Measurements from ENCODE around the gene ALDH1A2. TPM values are rescaled to one million over a fixed set of nuclear protein-coding genes. Genes with fewer than 3 reads are reported as not detected.

The ALDH1A2 gene
- total RNA-seq, 1 donor from 2014 or later = 27.3 TPM

- no peak for ATAC-seq
- TF ChIP-seq, protein P1, sequence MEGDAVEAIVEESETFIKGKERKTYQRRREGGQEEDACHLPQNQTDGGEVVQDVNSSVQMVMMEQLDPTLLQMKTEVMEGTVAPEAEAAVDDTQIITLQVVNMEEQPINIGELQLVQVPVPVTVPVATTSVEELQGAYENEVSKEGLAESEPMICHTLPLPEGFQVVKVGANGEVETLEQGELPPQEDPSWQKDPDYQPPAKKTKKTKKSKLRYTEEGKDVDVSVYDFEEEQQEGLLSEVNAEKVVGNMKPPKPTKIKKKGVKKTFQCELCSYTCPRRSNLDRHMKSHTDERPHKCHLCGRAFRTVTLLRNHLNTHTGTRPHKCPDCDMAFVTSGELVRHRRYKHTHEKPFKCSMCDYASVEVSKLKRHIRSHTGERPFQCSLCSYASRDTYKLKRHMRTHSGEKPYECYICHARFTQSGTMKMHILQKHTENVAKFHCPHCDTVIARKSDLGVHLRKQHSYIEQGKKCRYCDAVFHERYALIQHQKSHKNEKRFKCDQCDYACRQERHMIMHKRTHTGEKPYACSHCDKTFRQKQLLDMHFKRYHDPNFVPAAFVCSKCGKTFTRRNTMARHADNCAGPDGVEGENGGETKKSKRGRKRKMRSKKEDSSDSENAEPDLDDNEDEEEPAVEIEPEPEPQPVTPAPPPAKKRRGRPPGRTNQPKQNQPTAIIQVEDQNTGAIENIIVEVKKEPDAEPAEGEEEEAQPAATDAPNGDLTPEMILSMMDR (IDR thresholded peaks at IDR 0.05) = no peak
These were observed 116.1 kb downstream of the ALDH1A2 start for GRCh38 chr15:57949374-57949943.

DNA sequence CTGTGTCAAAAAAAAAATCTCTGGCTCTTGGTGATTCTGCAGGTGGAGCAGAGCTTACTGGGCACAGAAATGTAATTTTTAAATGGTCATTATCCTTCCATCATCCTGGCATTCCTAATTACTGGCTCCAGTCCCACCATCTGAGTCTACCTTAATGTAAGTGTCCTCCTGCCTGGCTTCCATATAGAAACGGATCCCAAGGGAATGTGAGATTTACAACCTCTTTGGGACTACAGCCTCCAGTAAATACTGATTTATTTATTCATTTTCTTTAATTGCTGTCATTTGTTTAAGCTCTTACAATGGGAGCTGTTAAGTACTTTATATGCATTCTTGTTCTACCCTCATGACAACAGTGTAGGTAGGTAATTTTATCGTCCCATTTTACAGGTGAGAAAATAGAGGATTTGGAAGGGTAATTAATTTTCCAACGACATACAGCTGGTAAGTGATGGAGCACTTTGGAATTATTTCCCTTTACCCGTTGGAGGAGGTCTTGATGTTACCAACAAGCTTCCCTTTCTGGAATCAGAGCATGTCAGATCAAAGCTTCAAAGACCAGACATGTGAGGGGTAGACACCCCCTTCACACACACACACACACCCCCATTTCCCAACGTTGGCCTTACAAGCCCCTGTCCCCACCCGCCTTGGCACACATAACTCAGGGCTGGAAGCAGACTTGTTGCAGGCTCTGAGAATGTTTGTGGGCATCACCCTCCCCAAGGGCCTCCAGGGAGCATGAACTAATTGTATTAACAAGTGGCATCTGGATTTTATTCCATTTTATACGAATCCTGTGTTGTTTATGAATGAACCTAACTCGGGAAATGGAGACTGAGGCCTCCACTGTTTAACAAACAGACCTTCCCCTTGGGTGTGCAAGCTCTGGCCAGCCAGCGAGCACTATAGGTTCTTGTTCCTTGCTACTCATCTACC is 116.9 kb downstream of the ALDH1A2 start:
- H3K9me3 ChIP-seq = no peaks in the 10 kb centered on the region
- no peak overlapping the region for H3K27ac ChIP-seq
- ATAC-seq (no peak), DNase-seq (no peak)
- no peak overlapping the region for H3K4me3 ChIP-seq
- no peaks in the 10 kb centered on the region for H3K27me3 ChIP-seq
- TF ChIP-seq, protein P1 (IDR thresholded peaks at IDR 0.05) = no peak
- intact Hi-C loops (cut with DNase I) = no loop called here
- no peaks in the 10 kb centered on the region for H3K36me3 ChIP-seq
- no peaks in the 10 kb centered on the region for H3K4me1 ChIP-seq

More at GRCh38 chr15:57949374-57949943, 116.1 kb downstream of the ALDH1A2 start:
- DNase-seq = no peak
- Histone ChIP-seq H3K9me3 (no peaks in the 10 kb centered on the region), H3K36me3 (no peaks in the 10 kb centered on the region), H3K4me1 (no peaks in the 10 kb centered on the region), H3K27me3 (no peaks in the 10 kb centered on the region), H3K27ac (no peak overlapping the region), H3K4me3 (no peak overlapping the region)
- intact Hi-C loops (cut with DNase I) = no loop called here

GRCh38 chr15:57947781-57948180 is 117.7 kb downstream of the ALDH1A2 start:
- no peak for ATAC-seq

DNA sequence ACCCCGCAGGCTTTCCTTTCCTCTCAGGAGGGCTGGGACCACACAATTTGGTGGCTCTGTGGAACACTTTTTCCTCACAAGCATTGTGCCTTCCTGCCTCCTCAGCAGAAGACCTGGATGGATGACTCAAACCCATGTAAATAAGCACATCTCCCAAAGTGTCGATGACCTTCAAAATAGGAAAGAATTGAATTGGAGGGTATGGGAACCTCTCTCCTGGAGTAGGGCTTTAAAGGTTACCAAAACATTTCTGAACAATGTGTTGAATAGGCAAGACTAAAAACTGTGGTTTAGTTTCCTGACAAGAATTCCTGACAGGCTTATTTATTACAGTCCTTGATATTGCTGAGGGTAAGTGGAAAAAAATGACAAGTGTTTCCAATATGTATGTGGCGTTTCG is 118.2 kb downstream of the ALDH1A2 start:
- H3K36me3 ChIP-seq = no peaks in the 10 kb centered on the region
- intact Hi-C loops (cut with DNase I) = no loop called here
- TF ChIP-seq, protein P1 (IDR thresholded peaks at IDR 0.05) = no peak
- DNase-seq (no peak), ATAC-seq (no peak)
- no peak overlapping the region for H3K27ac ChIP-seq
- no peak overlapping the region for H3K4me3 ChIP-seq
- no peaks in the 10 kb centered on the region for H3K4me1 ChIP-seq
- no peaks in the 10 kb centered on the region for H3K27me3 ChIP-seq
- no peaks in the 10 kb centered on the region for H3K9me3 ChIP-seq

More at GRCh38 chr15:57947781-57948180, 117.7 kb downstream of the ALDH1A2 start:
- Histone ChIP-seq H3K4me1 (no peaks in the 10 kb centered on the region), H3K27me3 (no peaks in the 10 kb centered on the region), H3K9me3 (no peaks in the 10 kb centered on the region), H3K36me3 (no peaks in the 10 kb centered on the region), H3K27ac (no peak overlapping the region), H3K4me3 (no peak overlapping the region)
- DNase-seq = no peak
- TF ChIP-seq, protein P1 (IDR thresholded peaks at IDR 0.05) = no peak
- intact Hi-C loops (cut with DNase I) = no loop called here

DNA sequence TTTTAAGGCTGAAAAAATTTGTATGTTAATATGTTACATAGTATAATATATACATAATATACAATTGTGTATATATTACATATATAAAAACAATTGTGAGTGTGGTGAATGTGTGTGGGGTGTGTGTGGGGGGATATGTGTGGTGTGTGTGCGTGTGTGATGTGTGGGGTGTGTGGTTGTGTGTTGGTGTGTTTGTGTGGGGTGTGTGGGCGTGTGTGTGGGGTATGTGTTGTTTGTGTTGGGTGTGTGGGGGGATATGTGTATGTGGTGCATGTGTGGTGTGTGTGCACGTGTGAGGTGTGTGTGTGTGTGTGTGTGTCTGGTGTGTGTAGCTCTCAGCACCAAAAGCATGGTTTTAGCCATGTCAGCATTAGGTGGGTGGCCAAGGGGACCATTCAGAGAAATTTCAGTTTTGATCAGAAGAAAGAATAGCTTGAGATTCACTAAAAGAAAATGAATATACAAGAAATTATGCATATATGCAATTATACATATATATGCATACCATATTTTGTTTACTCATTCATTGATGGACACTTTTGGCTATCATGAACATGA is 118.9 kb downstream of the ALDH1A2 start:
- intact Hi-C loops (cut with DNase I) = no loop called here

More for the DNA sequence above, 118.9 kb downstream of the ALDH1A2 start:
- DNase-seq (no peak), ATAC-seq (no peak)
- Histone ChIP-seq H3K4me3 (no peak overlapping the region), H3K9me3 (no peaks in the 10 kb centered on the region), H3K36me3 (no peaks in the 10 kb centered on the region), H3K4me1 (no peaks in the 10 kb centered on the region), H3K27me3 (no peaks in the 10 kb centered on the region), H3K27ac (no peak overlapping the region)
- TF ChIP-seq, protein P1 (IDR thresholded peaks at IDR 0.05) = no peak

All from upper lobe of right lung (tissue), 1 donor.